HT1080 (cell line): ENCODE data around the gene CYFIP1. TPM values are rescaled to one million over a fixed set of nuclear protein-coding genes. Genes with fewer than 3 reads are reported as not detected.
A peak's percentile ranks its signal among the peaks of the same experiment; 100 is the strongest.

Experiments used
- DNase-seq: peaks from one replicate; pipeline ENCODE4 v3.0.0-alpha.2; 2015; ENCODE audit warnings: low read depth
- total RNA-seq: library from RNA; depleted of rRNA; stranded (reverse); fragments of >200 nt; shearing (Covaris generic); gene quantifications from 2 replicates; pipeline ENCODE4 v1.2.3, GENCODE V29; 2014

CYFIP1 gene
- total RNA-seq, 1 experiment from 2014 or later, result 96.8 TPM

DNA sequence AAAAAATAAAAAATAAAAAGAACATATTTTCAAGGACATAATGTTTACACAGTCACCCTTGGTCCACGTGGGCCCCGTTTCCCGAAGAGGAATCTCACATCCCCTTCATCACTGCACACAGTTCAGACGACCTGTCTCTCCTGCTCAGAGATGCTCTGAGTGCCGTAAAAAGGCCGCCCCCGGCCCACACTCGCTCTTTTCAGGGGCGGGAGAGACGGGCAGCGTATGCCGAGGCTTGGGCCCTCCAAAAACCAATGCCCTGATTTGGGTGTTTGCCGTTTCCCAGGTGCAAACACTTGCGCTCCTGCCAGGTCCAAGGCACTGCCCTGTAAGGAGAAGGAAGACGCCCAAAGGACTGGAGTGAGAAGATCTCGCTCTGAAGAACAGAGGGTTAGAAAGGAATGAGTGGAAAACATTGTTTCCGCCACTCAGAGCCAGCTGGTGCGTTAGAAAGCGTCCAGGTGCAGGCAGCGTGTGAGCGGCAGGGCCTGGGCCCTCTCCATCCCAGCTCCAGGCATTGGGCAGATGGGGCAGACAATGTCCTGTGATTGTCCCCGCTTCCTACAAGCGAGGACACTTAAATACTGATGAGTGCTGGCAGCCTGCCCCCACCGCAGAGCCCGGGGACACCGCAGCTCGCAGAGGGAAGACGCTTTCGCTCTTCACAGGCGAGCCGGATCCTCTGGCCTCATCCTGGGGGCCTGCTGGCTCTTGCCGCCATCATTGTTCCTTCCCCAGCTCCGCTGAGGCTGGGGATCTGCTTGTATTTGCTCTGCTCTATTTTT, 88.5 kb downstream of the CYFIP1 start:
- DNase-seq, result no peak

DNA sequence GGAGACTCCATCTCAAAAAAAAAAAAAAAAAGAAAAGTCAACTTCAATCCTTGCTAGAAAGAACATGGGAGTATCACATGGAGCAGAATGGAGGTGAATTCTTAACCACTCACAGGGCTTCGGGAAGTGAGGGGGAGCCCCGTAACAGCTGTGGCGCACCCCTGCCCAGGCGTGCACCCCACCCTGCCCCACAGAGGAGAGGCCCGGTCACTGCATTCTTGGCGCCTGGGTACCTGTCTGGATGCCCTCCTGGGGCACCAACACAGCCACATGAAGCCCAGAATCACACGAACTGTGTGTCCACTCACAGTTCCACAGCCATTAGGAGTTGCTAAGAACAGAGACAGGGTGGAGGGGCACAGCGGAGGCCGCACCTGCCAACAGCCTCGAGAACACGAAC, 89.9 kb downstream of the CYFIP1 start:
- no peak for DNase-seq

DNA sequence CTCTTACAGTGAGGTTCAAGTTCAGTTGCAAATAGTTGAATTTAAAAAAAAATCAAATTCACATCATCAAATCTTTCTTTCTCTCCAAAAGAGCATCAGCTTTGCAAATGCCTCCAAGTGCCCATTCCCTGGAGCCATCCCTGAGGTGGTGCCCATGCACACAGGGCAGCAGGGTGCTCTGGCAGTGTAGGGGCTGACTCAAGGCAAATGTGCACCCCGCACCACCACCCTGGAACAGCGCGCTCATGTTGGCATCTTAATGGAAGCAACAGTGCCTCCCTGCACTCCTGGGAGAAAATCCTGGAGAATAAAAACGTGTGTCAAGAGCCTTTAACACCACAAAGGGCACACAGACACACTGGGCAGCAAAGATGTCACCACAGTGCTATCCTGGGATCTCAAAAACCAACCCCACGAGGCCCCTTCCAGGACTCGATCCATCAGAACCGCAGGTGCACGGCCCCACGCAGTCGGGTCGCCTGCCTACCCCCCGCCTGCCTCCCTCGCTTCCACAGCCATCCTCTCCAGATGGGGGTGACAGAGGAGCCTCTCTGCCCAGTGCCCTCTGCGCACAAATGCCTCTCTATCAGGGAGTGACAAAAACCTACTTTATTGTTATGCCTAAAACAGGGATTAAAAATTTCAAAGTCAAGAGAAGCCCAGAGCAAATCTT, 90.9 kb downstream of the CYFIP1 start:
- no peak for DNase-seq

DNA sequence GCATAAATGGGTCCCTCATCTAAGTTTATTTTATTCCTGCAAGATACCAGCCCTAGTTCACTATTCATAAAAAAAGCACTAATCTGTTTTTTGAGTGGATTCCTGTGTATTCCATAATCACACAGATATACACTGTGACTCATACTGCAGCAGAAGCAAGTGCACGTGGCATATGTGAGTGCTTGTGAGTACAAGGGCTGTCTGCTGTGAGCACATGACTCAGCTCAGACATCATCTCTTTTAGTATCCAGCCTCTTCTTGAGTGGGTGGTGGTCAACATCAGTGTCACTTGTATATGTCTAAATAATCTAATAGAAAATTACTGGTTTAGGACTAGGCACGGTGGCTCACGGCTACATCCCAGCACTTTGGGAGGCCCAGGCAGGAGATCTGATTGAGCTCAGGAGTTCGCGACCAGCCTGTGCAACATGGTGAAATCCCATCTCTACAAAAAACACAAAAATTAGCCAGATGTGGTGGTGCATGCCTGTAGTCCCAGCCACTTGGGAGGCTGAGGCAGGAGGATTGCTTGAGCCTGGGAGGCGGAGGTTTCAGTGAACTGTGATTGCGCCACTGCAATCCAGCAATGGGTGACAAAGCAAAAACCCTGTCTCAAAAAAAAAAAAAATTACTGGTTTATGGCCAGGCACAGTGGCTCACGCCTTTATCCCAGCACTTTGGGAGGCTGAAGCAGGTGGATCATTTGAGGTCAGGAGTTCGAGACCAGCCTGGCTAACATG, 91.9 kb downstream of the CYFIP1 start:
- peak; percentile 89 for DNase-seq

DNA sequence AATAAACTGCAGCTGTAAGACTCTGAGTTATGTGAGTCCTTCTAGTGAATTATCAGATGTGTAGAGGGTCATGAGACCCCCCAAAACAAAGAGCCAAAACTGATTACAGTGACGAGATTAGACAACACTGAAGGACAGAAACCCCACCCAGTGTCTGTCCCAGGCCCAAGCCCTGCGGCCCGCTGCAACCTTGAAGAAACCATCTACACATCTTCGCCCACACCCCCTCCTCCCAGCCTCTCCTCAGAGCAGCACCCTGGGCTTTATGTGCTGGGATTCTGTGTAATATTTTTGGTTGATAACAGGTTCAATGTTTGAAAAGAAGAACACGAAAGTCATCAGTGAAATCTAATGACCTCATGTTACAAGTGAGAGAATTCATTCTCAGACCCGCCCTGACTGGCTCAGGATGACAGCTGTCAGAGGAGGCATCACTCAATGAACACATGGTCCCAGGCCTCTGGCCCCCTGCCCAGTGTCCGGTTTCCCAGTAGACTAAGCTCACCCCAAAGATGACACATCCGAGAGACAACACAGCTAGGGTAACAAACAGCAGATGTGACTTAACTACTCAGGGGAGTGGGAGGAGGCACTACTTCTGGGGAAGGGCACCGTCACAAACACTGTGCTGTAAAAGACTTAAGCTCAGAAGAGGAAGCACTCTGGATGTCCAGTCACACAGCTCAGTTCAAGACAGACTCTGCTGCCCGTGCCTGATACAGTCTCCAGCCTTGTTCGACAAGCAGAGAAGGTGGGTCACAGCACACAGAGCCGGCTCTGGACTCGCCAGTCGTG, 92.8 kb downstream of the CYFIP1 start:
- DNase-seq, result peak; percentile 83

DNA sequence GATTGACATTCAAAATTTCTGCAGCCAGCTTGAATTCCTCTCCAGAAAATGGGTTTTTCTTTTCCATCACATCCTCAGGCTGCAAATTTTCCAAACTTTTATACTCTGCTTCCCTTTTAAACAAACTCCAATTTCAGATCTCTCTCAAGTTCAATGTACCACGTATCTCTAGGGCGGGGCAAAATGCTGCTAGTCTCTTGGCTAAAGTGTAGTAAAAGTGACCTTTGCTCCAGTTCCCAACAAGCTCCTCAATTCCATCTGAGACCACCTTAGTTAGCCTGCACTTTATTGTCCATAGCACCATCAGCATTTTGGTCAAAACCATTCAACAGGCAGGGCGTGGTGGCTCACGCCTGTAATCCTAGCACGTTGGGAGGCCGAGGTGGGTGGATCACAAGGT, 95.0 kb downstream of the CYFIP1 start:
- DNase-seq, result no peak

DNA sequence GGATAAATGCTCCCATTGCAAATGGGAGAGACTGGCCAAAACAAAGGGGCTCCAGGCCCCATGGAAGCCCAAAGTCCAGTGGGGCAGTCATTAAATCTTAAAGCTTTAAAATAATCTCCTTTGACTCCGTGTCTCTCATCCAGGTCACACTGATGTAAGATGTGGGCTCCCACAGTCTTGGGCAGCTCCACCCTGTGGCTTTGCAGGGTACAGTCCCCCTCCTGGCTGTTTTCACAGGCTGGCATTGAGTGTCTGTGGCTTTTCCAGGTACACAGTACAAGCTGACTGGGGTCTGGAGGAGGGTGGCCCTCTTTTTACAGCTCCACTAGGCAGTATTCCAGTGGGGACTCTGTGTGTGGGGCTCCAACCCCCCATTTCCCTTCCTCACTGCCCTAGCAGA, 95.8 kb downstream of the CYFIP1 start:
- no peak for DNase-seq

DNA sequence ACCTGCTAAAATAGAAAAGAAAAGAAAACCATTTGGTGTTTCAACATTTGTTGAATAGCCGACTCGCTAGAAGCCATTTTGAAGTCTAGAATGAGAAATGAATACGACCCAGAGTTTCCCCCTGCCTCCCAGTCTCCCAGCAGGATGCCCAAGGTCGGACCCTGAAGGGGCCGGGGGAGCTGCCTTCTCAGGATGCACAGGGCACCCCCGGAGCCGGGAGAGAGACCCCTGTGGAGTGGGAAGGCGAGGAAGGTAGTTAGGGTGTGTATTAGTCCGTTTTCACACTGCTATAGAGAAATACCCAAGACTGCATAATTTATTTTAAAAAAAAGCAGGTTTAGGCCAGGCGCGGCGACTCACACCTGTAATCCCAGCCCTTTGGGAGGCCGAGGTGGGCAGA, 97.0 kb downstream of the CYFIP1 start:
- DNase-seq, result no peak

DNA sequence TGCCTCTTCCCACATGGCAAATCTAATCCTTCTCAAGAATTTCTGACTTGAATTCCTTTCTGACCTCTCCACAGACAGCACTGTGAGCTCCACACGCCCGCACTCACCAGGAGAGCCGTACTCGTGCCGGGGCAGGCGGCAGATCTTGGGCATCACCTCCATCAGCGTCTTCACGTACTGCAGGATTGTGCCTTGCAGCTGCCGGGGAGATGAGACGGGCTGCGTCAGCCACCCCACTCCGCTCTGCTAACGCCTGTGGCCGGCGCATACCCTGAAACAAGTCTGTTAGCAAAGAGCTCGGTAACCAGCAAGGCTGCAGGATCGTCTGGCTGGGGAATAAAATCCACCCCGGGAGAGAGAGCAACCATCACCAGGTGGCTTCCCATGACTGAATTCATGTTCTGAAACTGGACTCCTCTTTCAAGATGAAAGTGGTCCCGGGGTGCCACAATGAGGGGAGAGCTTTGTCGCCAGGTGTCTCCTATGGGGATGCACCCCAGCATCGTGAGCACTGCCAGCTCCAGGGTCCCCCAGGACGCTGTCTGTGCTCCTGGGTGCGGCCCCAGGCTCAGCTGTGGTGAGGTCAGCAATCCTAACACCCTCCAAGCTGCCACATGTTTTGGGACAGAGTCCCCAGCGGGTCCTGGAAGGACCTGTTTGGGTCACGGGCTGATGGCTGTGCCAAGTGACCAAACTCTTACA, 98.3 kb downstream of the CYFIP1 start:
- DNase-seq, result no peak

DNA sequence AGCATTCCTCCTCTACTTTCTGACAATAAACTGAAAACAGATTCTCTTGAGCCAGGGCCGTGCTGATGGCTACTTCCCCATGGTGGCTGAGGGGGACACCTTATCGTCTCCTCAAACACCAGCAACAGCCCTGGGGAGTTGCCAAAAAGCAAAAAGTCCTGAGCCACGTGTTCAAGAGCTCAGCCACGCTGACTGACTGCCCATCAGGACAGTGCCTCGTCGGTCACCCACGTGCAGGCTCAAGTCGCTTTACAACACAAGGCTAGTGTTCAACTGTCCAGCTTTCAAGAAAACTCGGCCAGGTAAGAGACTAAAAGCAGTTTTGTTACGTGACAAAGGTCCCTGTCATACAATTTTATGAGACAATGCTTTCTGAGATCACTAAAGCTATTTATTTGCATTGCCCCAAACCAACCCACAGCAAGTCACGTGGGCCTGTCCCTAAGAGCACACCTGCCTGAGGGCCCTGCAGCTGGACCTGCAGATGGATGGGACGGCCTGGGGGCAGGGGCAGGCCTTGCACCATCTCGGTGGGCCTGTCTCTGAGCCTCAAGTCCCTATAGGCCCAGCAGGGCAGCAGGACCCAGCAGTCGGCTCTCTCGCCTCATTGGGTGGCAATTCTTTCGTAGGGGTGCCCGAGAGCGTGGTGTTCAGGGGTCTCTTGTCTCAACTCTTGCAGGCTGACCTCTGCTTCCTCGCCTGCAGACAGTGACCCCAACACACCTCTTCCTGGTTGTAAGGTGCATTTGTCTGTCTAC, 99.0 kb downstream of the CYFIP1 start:
- no peak for DNase-seq

DNA sequence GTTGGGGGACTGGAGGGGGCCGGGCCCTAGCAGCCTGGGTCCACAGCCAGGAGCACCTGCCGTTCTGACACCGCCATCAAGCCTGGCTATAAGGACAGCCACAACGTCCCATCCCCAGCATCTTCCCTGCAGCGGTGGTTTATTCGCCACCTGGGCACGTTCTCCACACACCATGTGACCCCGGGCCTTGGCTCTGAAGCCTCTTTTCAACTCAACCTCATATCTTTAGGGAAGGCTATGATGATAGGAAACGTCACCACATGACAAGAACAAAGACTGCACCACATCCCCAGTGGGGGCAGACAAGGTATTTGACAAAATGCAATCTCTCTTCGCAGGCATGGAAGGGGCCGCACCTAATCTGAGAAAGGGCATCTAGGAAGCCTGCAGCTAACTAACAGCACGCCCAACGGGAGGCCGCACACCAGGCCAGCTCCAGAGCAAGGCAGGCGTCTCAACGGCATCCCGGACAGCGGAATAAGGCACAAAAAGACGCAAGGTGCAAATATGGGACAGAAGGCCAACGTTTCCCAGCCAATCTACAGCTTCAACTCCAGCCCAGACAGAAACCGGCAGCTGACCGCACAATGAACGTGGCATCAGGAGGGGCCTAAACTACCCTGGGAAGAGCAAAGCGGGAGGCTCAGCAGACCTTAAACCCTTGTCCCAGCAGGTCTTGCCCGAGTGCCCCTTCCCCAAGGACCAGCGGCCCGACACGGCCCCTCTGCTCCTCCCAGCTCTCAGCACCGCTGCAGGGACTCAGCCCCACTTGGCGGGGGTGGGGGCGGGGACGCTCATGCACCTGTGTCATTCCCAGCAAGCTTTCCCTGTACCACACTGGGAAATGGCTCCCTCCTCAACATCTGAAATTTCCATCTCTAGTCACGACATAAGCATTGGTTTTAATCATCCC, 99.8 kb downstream of the CYFIP1 start:
- no peak for DNase-seq

DNA sequence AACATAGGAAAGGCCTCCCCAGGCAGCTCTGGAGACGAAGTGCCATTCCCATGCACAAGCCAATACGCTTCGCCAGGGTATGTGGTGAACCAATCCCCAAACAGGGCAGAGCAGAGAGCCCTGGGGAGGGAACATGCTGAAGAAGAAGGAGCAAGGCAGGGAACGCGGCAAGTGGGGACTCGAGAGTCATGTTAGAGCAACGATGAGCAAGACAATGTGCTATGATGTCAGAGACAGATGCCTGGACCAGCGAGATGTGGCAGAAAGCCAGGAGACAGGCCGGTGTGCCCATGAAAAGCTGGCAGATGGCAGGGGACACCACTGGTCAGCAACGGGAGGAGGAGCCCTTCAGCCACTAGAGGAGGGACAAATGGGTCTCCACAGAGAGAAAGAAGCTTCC, 102.1 kb downstream of the CYFIP1 start:
- no peak for DNase-seq

DNA sequence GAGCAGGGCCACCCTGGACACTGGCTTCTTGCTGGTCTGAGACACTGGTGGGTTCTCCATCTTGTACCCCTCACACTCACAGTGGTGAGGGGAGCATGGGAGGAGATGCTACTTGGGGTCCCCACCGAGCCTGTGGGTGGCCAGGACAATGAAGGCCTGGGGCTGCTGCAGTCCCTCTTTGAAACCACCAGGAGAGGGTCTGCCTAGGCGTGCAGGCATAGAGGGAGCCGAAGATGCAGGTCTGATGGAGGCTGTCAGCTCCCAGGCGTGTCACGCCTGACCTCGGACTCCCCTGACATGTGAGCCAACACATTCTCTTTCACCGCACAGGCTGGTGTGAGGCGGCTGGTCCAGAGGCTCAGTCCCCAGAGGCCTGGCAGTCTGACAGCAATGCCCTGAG, 102.6 kb downstream of the CYFIP1 start:
- no peak for DNase-seq

DNA sequence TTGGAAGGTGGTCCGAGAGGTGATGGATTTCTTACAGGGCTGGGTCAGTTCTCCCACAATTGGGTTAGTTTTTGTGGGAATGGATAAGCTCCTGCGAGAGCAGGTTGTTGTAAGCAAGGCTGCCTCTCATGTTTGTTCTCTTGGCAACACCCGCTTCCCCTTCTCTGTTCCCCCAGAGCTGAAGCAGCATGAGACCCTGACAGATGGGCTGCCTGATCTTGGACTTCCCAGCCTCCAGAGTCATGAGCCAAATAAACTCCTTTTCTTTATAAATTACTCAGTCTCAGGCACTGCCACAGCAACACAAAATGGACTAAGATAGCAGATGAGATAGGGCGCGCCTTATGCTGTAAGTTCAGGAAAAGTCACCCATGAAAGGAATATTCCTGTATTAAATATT, 103.1 kb downstream of the CYFIP1 start:
- no peak for DNase-seq

DNA sequence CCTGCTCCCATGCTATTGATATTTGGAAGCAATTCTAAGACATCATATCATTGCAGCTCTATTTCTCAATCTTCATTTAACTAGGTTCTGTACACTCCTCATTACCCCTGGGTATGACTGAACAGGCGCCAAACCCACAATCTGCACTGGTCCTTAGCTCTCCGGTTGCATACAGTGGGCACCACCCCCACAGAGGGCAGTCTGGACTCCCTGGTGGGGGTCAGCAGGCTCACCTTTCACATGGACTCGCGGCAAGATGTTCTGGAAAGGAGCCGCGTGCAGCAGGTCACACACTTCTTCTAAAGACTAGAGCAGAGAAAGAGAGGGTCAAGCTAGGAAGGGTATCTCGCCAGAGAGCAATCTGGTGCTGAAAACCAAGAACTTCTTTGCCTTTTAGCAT, 105.2 kb downstream of the CYFIP1 start:
- DNase-seq, result no peak

DNA sequence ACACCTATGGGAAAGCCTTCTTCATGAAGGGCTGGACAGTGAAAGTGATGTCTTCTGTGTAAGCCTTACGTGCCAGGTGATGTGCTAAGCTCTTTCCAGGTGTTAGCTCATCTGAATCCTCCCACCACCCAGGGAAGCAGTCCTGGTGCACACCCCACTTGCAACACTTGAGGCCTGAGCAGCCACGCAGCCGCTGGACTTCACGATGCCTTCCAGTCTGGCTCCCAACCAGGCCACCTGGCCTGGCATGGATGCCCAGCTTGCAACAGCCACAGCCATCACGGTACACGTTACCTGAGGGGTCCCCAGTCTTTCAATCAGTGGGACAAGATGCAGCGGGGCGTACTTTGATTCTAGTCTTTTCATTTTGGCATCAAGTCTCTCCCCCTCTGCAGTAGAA, 105.9 kb downstream of the CYFIP1 start:
- DNase-seq, result no peak

DNA sequence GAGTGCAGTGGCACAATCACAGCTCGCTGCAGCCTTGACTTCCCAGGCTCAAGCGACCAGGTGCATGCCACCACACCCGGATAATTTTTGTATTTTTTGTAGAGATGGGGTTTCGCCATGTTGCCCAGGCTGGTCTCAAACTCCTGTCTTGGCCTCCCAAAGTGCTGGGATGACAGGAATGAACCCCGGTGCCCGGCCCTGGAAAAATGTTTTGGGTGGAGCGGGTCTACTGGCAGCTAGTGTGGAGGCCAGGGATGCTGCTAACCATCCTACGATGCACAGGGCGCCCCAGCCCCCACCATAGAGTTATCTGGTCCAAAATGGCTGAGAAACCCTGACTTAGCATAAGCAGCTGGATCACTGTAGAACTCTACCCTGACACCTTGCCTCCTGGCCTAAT, 106.3 kb downstream of the CYFIP1 start:
- no peak for DNase-seq

DNA sequence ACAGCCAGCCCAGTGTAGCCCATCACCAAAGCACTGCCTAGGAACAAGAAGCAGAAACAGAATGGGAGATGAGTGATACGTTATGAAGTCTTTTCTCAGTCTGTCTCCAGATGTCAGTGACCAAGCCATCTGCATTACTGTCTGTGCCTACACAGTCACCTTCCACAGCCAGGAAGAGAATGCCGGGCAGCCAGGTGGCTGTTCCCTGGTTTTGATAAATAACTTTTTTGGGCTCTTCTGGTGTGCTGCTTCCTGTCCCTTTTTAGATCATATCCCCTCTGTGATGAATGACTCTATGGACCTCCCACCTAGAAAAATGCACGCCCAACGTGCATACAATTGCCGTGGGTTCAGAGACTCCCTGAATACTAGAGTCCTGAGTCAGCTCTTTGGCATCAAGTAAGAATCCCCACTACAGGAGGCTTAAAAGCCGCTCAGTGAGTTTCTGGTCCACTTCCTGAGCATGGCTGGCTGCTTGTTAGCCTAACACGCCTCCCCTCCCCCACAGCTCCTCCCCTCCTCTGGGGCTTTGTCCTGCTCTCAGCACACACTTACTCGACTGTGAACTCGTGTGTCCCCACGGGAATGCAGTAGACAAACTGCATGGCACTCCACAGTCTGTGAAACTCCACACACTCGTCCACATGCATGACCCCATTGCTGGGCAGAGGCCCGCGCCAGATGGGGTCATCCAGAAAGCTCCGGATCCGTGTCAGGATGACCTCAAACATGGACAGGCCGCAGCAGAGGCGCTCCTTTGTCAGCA, 107.0 kb downstream of the CYFIP1 start:
- DNase-seq, result peak; percentile 50
